Pancreas (tissue), 10 donors: ENCODE data around the gene SGCA. TPM values are rescaled to one million over a fixed set of nuclear protein-coding genes. Genes with fewer than 3 reads are reported as not detected.

Experiments
- ATAC-seq, 4 donors: fragments of 200-7000 bp; cut with Tn5 transposase; one replicate each; pipeline versions ENCODE4 v1.8.0 to v1.9.1; 2020; ENCODE audit warnings: mild to moderate bottlenecking in 4 of 4, moderate library complexity in 4 of 4
- DNase-seq, 6 donors: peaks; one replicate each; pipeline ENCODE4 v3.0.0-alpha.2; 2020
- FAIRE-seq: peaks from 2 replicates; lab custom pipeline; 2012; peaks lifted over from hg19 to GRCh38; lab: Jason Lieb, UNC
- H3K27ac ChIP-seq, 4 donors: fragments of 200-600 bp; sonication (generic); 1 replicate in 3 of 4; 2 replicates in 1 of 4; pipeline versions ENCODE4 v1.5.0 to v1.8.0; 2020
- H3K27me3 ChIP-seq, 4 donors: fragments of 200-600 bp; one replicate each; pipeline ENCODE4 v1.8.0; 2021
- H3K36me3 ChIP-seq, 3 donors: fragments of 200-600 bp; sonication (generic) in 1 of 3; one replicate each; pipeline versions ENCODE4 v1.5.0 to v1.8.0; 2020 to 2021
- H3K4me1 ChIP-seq, 3 donors: fragments of 200-600 bp; one replicate each; pipeline ENCODE4 v1.8.0; 2021
- H3K4me3 ChIP-seq, 4 donors: fragments of 200-600 bp; sonication (generic) in 2 of 4; one replicate each; pipeline versions ENCODE4 v1.5.0 to v1.8.0; 2020 to 2021
- H3K9me3 ChIP-seq, 4 donors: fragments of 200-600 bp; one replicate each; pipeline ENCODE4 v1.8.0; 2021
- CTCF ChIP-seq, 4 donors: fragments of 200-600 bp; sonication (generic) in 3 of 4; IDR thresholded peaks; one replicate each; pipeline versions ENCODE4 v1.5.0 to v1.8.0; 2021; ENCODE audit warnings: antibody characterized with exemption in 4 of 4
- WGBS, 2 donors: extraction: QIAGEN DNeasy Blood & Tissue Kit; methylation state at CpG; one replicate each; pipeline ENCODE4 v1.1.7; 2013; 5-methylcytosine and 5-hydroxymethylcytosine counted together
- intact Hi-C, 3 donors: fragments of 100-400 bp; cut with DNase I; formaldehyde crosslinking; loops; one replicate each; pipeline versions ENCODE4 v1.11.1 to v1.14.2; 2022
- polyA plus RNA-seq, 2 donors: library from polyadenylated mRNA; stranded (reverse); fragments of 200-250 nt; gene quantifications; one replicate each; pipeline ENCODE4 v1.2.3, GENCODE V29; 2013
- total RNA-seq, 6 donors: library from RNA; stranded (reverse); fragmentation: NEBNext Ultra II Directional in 4 of 6; extraction: Animal tissue kit (Norgen Biotek cat#: 25700) in 4 of 6; gene quantifications; one replicate each; pipeline versions ENCODE4 v1.2.1 to v1.2.4, GENCODE V29; 2021 to 2023
- donor health status: healthy with polysubstance abuse.
- donor health status: DM: no; HTN: no; CAD: no; lungs with moderate emphysema.
- donor health status: DM: no; HTN: no; CAD: no.
- donor health status: control.
- donor health status: control.
- donor health status: Bipolar disorder and iron deficiency.
- donor health status: DM: yes; HTN: yes; CAD: no.
- donor health status: DM: no; HTN: no; CAD: no.
- donor health status: DM: no; HTN: no; CAD: no.
- donor health status: DM: yes; HTN: yes; CAD: no.

SGCA gene
- total and polyA plus RNA-seq, 8 donors = 0.31 to 3.0 (median 1.1) TPM; not detected in 3

- 36% methylated on average over 41 of the region's 41 CpGs for WGBS, 2 donors
- Histone ChIP-seq H3K27me3 (peaks cover 0 to 6% (median 2%) of the 10 kb centered on the region in 4 donors), H3K9me3 (no peaks in the 10 kb centered on the region), H3K4me3 (peak overlapping the region in 2 of 4 donors; percentile 23 to 51), H3K4me1 (peaks cover 0 to 4% (median 3%) of the 10 kb centered on the region in 3 donors), H3K27ac (peak overlapping the region; percentile 20 to 79 (median 42)), H3K36me3 (no peaks in the 10 kb centered on the region)
- DNase-seq (peak in 2 of 6 donors; percentile 61 to 75), FAIRE-seq (no peak), ATAC-seq (no peak)
- no peak for TF ChIP-seq CTCF (IDR thresholded peaks at IDR 0.05)
- intact Hi-C loops = no loop called here
These were observed 33.5 kb downstream of the SGCA start for GRCh38 chr17:50199211-50199802.

- Histone ChIP-seq H3K36me3 (no peaks in the 10 kb centered on the region), H3K4me3 (peak overlapping the region; percentile 13 to 51 (median 34)), H3K27me3 (peaks cover 0 to 6% (median 2%) of the 10 kb centered on the region in 4 donors), H3K27ac (peak overlapping the region; percentile 20 to 79 (median 42)), H3K9me3 (no peaks in the 10 kb centered on the region), H3K4me1 (peaks cover 0 to 4% (median 3%) of the 10 kb centered on the region in 3 donors)
- FAIRE-seq = peak; percentile 94
- intact Hi-C loops = loop anchor here in 2 of 3 donors (2.0 to 5.0 kb wide), 3 partner anchors 72 to 97 kb away; partner anchors contain the start of gene TMEM92 (in 1 of the 2)
- 1% methylated on average over 35 to 36 of the region's 36 CpGs for WGBS, 2 donors
- no peak for TF ChIP-seq CTCF (IDR thresholded peaks at IDR 0.05)
- peak; percentile 86 to 91 (median 90) for ATAC-seq
- peak; percentile 83 to 93 (median 88) for DNase-seq
These were observed 34.1 kb downstream of the SGCA start for GRCh38 chr17:50199803-50200456.

GRCh38 chr17:50200457-50201275, 34.9 kb downstream of the SGCA start:
- Histone ChIP-seq H3K9me3 (no peaks in the 10 kb centered on the region), H3K27me3 (peaks cover 0 to 6% (median 2%) of the 10 kb centered on the region in 4 donors), H3K36me3 (no peaks in the 10 kb centered on the region), H3K4me1 (peaks cover 0 to 4% (median 3%) of the 10 kb centered on the region in 3 donors), H3K27ac (peak overlapping the region; percentile 20 to 79 (median 42)), H3K4me3 (peak overlapping the region; percentile 13 to 51 (median 34))
- peak; percentile 79 to 94 (median 90) for DNase-seq
- no peak for FAIRE-seq
- ATAC-seq = peak; percentile 86 to 91 (median 88)
- TF ChIP-seq CTCF (IDR thresholded peaks at IDR 0.05) = peak; percentile 95 to 100 (median 99)
- 2% methylated on average over 55 of the region's 55 CpGs for WGBS, 2 donors
- intact Hi-C loops = loop anchor here in 2 of 3 donors (2.0 to 5.0 kb wide), 3 partner anchors 72 to 97 kb away; partner anchors contain the start of gene TMEM92 (in 1 of the 2)

- peaks cover 0 to 4% (median 3%) of the 10 kb centered on the region in 3 donors for H3K4me1 ChIP-seq
- DNase-seq = peak in 3 of 6 donors; percentile 28 to 76 (median 60)
These were observed 35.6 kb downstream of the SGCA start, which contains the start of gene COL1A1 for GRCh38 chr17:50201276-50201854. Gene COL1A1 (minus strand): TSS chr17:50201631. CDS start chr17:50201513, 118 bp downstream.

More at GRCh38 chr17:50201276-50201854, 35.6 kb downstream of the SGCA start, which contains the start of gene COL1A1:
- ATAC-seq = peak in 1 of 4 donors; percentile 2
- no peak for TF ChIP-seq CTCF (IDR thresholded peaks at IDR 0.05)
- intact Hi-C loops = loop anchor here in 2 of 3 donors (2.0 to 5.0 kb wide), 3 partner anchors 71 to 96 kb away; partner anchors contain the start of gene TMEM92 (in 1 of the 2)
- Histone ChIP-seq H3K27ac (peak within 1 kb of the TSS; percentile 20 to 79 (median 42)), H3K9me3 (no peaks in the 10 kb centered on the region), H3K36me3 (no peaks in the 10 kb centered on the region), H3K27me3 (peaks cover 0 to 6% (median 2%) of the 10 kb centered on the region in 4 donors), H3K4me3 (peak within 1 kb of the TSS; percentile 13 to 51 (median 34))
- 6 to 7% methylated on average over 33 to 34 of the region's 34 CpGs for WGBS, 2 donors
- no peak for FAIRE-seq
